NCI-H510A (cell line): ENCODE results near the gene TSC22D1.

Experiments used
- DNase-seq: peaks from one replicate; lab custom pipeline; 2025; lab: John Stamatoyannopoulos, UW

TSC22D1 gene

GRCh38 chr13:44425815-44426078, 150.4 kb downstream of the TSC22D1 start:
- no peak for DNase-seq

- no peak for DNase-seq
Observed at GRCh38 chr13:44425041-44425814, 150.9 kb downstream of the TSC22D1 start.

- DNase-seq: no peak
Observed at GRCh38 chr13:44423824-44424223, 152.3 kb downstream of the TSC22D1 start.

GRCh38 chr13:44422755-44423643, 153.1 kb downstream of the TSC22D1 start:
- DNase-seq: no peak

GRCh38 chr13:44421853-44422525, 154.1 kb downstream of the TSC22D1 start:
- DNase-seq: no peak

GRCh38 chr13:44420376-44421220, 155.5 kb downstream of the TSC22D1 start:
- DNase-seq: no peak

GRCh38 chr13:44417876-44418275, 158.3 kb downstream of the TSC22D1 start:
- no peak for DNase-seq

- no peak for DNase-seq
Observed at GRCh38 chr13:44417446-44417845, 158.7 kb downstream of the TSC22D1 start.

GRCh38 chr13:44416744-44417143, 159.4 kb downstream of the TSC22D1 start:
- DNase-seq: no peak

- no peak for DNase-seq
Observed at GRCh38 chr13:44416301-44416700, 159.8 kb downstream of the TSC22D1 start.

- DNase-seq: no peak
Observed at GRCh38 chr13:44415815-44416214, 160.3 kb downstream of the TSC22D1 start.

- no peak for DNase-seq
Observed at GRCh38 chr13:44414716-44415115, 161.4 kb downstream of the TSC22D1 start.

- DNase-seq: no peak
Observed at GRCh38 chr13:44413095-44413494, 163.0 kb downstream of the TSC22D1 start.

GRCh38 chr13:44412346-44412935, 163.7 kb downstream of the TSC22D1 start:
- no peak for DNase-seq

- DNase-seq: no peak
Observed at GRCh38 chr13:44411841-44412240, 164.3 kb downstream of the TSC22D1 start.

GRCh38 chr13:44410328-44410859, 165.7 kb downstream of the TSC22D1 start:
- DNase-seq: no peak

GRCh38 chr13:44409595-44409994, 166.5 kb downstream of the TSC22D1 start:
- no peak for DNase-seq

- no peak for DNase-seq
Observed at GRCh38 chr13:44407891-44408290, 168.2 kb downstream of the TSC22D1 start.

- no peak for DNase-seq
Observed at GRCh38 chr13:44407379-44407778, 168.8 kb downstream of the TSC22D1 start.

GRCh38 chr13:44406617-44407016, 169.5 kb downstream of the TSC22D1 start:
- no peak for DNase-seq
